C4-2B (cell line): Measurements from ENCODE around the gene SP8.
A peak's percentile ranks its signal among the peaks of the same experiment; 100 is the strongest.

Experiments used
- H3K27ac ChIP-seq: fragments of 450-650 bp; 2 replicates; pipeline ENCODE4 v1.5.1; 2017
- CTCF ChIP-seq: fragments of 450-650 bp; conservative IDR thresholded peaks from 2 replicates; pipeline ENCODE4 v1.5.1; 2017; ENCODE audit warnings: mild to moderate bottlenecking
- ZFX ChIP-seq: fragments of 450-650 bp; IDR thresholded peaks from 2 replicates; pipeline ENCODE4 v1.6.1; 2017

The SP8 gene

GRCh38 chr7:20798081-20798693, 11.5 kb upstream of the SP8 start:
- H3K27ac ChIP-seq, result peak overlapping the region; percentile 67
- TF ChIP-seq CTCF (peak; percentile 26), ZFX (no peak)

- H3K27ac ChIP-seq, result peak overlapping the region; percentile 67
- TF ChIP-seq ZFX, result peak; percentile 52
- TF ChIP-seq CTCF, result no peak
These were observed 10.9 kb upstream of the SP8 start for GRCh38 chr7:20797462-20798080.

GRCh38 chr7:20797042-20797461, 10.4 kb upstream of the SP8 start:
- peak overlapping the region; percentile 67 for H3K27ac ChIP-seq
- TF ChIP-seq CTCF (no peak), ZFX (no peak)

GRCh38 chr7:20796500-20796899, 9.8 kb upstream of the SP8 start:
- TF ChIP-seq ZFX (no peak), CTCF (no peak)
- no peak overlapping the region for H3K27ac ChIP-seq

GRCh38 chr7:20795881-20796280, 9.2 kb upstream of the SP8 start:
- TF ChIP-seq CTCF (no peak), ZFX (no peak)
- no peak overlapping the region for H3K27ac ChIP-seq

GRCh38 chr7:20795361-20795760, 8.7 kb upstream of the SP8 start:
- no peak for TF ChIP-seq ZFX
- no peak overlapping the region for H3K27ac ChIP-seq

GRCh38 chr7:20794676-20795075, 8.0 kb upstream of the SP8 start:
- H3K27ac ChIP-seq, result no peak overlapping the region
- TF ChIP-seq CTCF (no peak), ZFX (no peak)
